Activated CD4-positive, alpha-beta T cell treated with anti-CD3 and anti-CD28 coated beads, Interleukin-2, amount 50 U/mL, for 16 hours (primary cell): Measurements from ENCODE around the gene CDH22.

Source experiments
- DNase-seq: peaks from one replicate; pipeline ENCODE4 v3.0.0-alpha.2; 2020

CDH22 gene

DNA sequence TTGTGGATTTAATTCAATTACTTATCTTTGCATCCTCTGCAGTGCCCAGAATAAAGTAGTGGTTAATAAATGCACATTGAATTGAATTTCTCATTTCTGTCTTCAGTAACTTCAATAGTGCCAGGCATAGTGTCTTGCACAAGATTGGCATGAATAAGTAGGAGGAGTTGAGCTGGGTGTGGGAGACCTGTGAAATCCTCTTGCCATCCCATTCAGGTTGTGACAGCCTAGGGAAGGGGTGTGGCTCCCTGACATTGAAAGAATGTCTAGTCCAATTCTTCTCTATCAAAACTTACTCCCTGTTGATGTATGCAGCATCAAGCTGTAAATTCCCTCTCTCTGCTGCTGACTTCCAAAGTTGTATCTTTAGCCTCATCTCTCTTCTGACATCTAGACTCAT lies 73.2 kb downstream of the CDH22 start:
- no peak for DNase-seq

DNA sequence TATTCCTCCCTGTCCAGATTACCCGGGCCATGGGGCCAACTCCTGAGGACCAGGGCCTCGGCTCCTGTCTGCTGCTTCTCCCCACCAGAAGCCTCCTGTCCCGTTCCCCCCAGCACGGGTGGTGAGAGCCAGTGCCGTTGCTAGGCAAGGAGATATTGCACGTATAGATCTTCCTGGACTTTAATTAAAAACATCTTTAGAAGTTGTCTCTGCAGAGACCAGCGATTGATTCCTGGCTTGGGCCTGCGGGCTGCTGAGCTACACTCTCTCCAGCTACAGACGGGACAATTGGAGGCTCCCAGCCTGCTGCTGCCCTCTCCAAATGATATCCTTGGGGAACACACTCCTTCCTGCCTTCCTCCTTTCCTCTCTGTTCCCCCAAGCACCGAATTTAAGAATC lies 74.6 kb downstream of the CDH22 start:
- DNase-seq: no peak

DNA sequence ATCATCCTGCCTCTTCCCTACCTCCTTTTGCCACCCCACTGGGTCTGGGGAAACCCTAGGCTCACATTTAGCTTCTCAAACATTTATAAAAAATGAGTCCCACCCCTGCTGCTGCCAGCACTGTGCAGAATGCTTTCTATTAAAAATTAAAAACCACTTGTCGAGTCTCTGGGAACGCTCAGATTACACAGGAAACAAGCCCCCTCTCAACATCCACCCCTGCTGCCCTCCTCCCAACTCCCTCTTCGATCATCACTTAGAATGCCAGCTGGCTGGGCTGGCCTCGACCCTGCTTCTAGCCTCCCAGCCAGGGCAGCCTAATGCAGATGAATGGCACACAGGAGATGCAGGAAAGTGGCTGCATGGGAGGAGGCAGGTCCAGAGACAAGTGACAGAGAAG lies 75.8 kb downstream of the CDH22 start:
- DNase-seq: no peak

DNA sequence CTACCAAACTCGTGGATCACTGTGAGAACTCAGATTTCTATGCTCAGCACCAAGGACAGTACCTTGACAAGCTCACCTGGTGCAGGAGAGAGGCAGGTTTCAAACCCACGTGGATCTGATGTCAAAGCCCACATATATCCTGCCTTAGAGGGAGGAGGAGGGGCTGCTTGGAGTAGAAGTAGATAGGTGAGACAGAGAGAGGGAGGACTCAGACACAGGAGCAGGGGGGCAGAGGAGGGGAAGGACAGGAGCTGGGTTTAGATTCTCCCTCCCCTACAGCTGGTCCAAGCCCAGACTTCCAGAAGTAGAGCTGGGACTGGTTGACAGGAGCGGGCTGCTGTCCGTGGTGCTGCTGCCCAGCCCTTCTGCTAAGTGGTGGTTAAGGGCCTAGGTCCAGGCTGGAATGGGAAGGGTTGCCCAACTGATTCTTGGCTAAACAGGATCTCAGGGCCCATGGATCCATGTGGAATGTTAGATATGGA lies 77.5 kb downstream of the CDH22 start:
- DNase-seq: no peak

DNA sequence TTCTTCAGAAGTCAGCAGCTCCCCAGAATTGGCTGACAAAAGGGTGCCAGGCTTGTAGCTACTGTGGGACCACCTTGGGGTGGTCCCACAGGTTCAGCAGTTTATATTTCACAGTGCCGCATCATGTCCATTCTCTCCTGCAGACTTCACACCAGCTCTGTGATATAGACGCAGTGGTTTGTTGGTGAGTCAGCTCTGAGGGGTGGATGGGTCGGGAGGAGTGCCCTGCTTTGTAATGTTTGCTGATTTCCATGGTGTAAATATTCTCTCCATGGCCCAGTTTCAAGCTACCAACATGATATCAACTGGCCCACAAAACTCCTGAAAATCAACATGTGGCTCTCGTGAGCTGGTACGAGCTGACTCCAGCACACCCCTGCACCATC lies 78.2 kb downstream of the CDH22 start:
- DNase-seq: no peak

DNA sequence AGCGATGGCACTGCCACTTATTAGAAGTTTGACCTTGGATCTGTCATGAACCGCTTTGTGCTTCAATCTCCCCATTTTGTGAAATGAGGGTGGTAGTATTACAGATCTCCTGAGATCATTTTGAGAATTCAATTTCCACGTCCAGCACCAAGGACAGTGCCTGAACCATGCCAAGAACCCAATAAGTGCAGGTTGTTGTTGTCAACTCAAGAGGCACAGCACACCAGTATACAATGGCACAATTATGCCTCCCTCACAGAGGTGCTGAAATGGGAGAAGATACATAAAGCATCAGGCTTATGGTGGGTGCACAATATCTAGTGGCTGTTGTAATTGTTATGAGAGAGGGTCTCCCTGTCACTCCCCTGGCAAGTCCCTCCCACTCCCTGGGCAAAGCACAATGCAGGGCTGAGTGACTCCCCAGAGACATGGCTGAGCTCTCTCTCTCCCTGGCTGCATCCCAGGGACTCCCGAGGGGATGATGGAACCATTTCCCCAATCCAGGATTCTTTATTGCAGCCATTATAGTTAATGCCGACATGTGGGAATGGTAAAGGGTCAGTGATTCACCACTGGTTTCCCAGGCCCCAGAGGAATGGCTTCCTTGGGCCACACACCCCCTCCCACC lies 78.7 kb downstream of the CDH22 start:
- no peak for DNase-seq

DNA sequence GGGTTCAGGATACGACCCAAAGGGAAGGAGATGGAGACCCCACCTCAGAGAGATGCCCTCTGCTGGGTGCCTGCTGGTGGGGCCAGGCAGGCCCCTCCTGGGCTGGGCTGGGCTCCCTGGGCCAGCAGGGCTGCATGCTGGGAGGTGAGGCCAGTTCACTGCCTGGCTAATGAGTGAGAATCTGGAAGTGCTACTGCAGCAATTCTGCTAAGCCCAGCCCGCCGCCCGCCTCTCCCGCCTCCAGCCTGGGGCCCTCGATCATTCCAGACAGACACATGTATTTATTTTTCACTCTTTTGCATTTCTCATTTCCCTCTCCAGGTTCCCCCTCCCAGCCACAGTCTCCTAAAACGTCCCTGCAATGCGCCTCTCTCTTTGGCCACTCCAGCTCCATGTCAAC lies 79.6 kb downstream of the CDH22 start:
- no peak for DNase-seq

DNA sequence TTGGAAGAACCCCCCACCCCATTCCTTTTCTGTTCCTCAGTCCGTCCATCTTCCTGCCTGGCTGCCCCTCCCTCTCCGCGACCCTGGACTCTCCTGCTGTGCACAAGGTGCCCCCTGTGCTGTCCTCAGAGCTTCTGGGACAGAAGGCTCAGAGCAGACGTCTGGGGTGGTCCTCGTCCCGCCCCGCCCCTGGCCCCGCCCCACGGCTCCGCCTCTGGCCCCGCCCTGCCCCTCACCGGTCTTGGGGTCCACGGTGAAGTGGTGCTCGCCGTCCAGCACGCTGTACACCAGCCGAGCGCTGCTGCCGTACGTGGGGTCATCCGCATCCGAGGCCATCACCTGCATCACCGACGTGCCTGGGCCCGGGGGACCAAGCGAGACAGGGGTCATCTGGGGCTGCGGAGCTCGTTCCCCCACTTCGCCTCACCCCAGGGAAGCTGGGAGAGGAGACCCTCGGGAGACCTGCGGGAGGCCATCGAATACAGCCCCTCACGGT lies 81.0 kb downstream of the CDH22 start:
- DNase-seq: no peak

DNA sequence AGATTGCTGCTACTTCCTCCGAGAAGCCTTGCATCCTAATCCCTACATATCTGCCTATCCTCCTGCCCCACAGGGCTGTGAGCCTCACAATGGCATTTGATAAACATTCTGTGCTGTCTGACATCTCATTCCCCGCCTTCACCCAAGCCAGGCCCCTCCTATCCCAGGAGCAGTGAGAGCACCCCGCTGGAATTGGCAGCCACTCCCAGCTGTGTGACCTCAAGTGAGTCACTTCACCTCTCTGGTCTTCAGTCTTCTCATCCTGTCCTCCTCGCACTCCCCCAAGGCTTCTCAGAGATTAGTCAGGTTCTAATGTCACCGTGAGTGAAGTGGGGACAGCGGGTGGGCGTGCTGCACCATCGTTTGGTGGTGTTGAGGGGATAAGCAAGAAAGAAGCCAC lies 81.7 kb downstream of the CDH22 start:
- DNase-seq: no peak

DNA sequence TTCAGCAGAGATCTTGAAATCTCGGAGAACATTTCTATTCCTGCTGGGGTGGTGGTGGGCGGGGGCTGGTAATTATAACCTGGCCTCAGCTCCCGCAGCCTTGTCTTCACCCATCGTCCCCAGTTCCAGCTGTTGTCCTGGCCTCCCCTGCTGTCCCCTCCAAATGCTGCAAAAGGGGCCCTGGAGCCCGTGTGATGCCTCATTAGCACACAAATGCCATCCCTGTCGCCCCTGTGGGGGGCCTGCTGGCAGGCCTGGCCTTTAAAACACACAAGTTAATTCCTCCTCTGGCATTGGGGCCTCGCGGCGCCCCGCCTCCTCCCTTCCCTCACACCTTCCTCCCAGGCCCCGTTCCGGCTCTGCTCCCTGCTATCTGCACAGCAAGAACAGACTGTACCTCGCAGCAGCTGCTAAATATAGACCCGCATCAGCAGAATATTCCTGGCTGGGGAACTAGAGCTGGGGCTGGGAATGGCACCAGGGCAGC lies 85.7 kb downstream of the CDH22 start:
- DNase-seq: no peak

DNA sequence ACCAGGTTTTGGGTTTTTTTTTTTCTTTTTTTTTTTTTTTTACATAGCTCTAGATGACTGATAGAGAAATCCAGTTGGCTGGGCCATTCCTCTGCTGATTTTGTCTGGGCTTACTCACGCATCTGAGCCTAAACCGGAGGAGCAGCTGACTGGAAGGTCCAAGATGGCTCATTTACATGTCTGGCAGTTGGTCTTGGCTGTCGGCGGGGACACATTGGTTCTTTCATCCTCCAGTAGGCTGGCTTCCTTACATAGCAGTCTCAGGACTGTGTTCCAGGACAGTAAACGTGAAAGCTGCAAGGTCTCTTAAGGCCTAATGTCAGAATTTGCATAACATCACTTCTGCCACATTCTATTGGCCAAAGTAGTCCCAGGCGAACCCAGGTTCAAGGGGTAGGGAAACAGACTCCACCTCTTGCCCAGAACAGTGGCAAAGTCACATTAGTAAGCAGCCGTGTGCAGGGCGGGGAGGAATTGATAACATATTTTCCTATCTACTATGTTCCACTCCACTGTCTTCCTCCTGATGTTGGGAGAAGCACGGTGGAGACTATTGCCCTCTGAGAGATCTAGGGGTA lies 87.0 kb downstream of the CDH22 start:
- no peak for DNase-seq

DNA sequence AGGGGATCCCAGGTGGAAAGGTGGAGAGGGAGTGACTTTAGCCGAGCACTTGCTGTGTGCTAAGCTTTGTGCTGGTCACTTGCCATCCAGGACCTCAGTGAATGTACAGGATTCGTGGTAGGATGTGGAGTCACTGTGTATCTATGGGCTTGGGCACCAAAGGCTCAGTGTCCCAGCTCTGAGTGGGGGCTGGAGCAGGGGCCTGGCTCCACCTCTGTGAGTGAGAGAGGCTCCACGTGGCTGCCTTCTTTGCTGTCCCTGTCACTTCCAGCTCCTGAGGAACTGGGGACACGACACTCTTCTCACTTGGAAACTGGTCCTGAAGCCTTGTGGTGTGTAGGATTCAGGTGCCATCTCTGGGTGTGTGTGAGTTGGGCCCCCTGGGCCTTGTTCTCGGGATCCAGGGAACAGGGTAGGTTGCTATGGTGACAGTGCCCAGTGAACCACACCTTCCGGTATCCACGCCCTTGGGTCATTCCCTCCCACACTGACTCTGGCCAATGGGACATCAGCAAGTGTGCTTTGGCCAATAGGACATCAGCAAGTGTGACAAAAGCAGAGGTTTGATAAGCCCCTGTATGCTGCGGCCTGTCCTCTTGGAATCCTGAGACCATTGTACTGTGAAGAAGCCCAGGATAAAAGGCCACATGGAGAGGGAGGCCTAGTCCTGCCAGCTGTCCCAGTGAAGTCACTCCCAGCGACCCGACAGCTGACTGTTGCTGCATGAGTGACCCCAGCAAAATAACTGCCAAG lies 87.7 kb downstream of the CDH22 start:
- DNase-seq: no peak

DNA sequence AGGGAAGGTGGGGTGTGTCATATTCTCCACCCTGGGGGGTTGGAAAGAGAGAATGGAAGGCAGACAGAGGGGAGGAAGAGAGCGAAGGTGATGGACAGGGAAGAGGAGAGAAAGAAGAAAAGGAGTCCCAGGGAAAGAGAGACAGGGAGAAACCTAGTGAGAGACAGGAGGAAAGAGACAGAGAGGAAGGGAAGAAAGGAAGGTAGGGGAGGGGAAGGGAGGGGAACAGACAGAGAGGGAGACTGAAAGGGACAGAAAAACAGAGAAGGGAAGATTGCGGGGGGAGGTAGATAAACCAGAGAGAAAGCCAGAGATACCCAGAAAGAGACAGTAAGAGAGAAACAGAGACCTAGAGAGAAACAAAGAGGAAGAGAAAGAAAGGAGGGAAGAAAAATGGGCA lies 88.4 kb downstream of the CDH22 start:
- no peak for DNase-seq

DNA sequence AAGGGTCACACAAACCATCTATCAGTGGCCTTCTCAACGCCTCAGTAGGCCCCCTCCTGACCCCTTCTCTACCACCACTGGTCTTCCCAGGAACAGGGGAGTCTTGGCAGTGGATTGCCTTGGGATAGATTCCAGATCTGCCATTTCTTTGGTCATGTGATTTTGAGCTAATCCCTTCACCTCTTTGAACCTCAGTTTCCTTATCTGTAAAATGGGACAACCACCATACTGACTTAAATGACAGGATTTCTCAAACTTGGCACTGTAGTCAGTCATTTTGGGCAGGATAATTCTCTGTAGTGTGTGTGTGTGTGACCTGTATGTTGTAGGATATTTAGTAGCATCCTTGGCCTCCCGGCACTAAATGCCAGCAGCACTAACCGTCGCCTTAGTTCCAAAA lies 89.1 kb downstream of the CDH22 start:
- DNase-seq: no peak

DNA sequence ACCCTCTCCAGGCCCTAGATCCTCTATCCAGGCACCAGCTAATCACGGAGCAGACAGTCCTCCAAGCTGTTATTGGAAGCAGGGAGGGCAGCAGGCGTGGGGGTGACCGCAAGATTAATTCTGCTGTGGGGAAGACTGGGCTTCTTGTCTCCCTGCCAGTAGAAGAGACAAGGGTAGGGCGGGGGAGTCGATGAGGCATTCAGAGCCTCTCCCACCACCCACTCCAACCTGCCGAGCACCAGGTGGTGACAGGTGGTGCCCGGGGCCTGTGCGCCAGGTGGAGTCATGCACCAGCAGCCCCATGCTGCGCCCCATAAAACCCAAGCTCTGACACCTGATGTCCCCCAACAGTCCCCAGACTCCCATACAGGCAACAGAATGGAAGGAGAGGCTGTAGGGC lies 89.6 kb downstream of the CDH22 start:
- DNase-seq: no peak

DNA sequence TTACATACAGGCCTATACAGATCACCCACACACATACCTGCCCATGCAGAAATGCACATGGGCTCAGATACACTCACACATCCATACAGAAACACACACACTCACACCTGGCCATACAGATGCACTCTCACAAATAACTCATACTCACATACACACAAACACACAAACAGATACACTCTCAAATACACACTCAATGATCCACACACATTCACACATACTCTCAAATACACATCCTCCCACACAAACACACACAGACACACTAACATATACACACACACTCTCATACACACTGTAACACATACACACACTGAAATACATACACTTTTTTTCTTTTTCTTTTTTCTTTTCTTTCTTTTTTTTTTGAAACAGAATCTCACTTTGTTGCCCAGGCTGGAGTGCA lies 90.7 kb downstream of the CDH22 start:
- no peak for DNase-seq

DNA sequence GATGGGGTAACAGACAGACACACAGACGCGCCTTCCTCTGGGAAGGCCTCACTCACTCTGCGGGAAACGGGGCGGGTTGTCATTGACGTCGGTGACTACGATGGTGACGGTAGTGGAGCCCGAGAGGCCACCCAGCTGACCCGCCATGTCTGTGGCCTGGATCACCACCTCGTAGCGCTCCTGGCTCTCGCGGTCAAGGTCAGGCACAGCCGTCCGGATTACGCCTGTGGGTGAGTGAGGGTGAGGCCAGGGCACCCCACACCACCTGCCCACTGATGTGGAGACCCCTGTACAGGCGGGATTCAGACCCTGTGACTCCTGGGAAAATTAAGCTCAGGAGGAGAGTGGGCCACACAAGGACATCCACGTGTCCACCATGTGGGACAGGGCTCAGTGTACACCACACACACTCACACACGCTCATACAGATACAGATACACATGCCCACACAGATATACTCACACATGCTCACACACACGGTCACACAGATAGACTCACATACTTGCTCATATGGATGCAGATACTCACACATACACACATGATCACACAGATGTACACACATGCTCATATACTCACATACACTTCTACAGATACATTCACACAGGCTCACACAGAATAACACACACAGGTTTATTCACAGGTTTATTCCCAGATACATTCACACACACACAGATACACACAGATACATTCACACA lies 91.4 kb downstream of the CDH22 start:
- no peak for DNase-seq

DNA sequence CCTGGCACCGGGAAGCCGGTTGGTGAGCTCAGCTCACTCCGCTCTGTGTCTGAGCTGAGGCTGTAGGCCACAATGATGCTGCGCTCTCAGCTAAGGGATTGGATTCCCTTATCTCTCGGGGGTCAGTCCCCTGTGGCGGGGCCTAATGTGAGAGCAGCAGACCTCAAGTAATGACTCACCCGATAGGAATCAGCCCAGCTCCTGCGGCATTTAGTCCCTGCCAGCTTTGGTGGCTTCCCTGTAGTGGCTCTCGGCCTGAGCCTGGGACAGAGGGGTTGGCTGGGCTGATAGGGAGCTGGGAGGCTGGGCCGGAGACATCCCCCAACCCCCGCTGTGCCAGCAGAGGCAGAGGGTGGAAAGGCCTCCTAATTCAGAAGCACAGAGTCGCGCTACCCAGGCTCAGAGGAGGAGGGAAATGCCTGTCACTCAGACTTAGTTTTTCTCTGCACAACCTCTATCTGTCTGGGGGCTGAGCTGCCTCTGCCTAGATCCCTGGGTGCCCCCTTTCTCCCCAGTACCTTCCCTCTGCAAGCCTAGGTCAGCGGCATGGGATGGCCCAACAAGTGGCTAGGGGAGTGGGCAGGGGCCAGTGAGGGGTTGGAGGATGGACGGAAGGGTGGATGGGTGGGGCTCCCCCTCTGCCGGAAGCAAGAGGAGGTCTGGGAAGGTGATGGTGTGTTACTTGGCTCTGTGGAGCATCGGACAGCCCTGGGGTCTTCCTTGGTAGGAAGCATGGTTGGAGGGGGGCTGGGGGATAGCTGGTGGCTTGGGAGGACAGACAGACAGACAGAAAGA lies 92.2 kb downstream of the CDH22 start:
- DNase-seq: no peak

DNA sequence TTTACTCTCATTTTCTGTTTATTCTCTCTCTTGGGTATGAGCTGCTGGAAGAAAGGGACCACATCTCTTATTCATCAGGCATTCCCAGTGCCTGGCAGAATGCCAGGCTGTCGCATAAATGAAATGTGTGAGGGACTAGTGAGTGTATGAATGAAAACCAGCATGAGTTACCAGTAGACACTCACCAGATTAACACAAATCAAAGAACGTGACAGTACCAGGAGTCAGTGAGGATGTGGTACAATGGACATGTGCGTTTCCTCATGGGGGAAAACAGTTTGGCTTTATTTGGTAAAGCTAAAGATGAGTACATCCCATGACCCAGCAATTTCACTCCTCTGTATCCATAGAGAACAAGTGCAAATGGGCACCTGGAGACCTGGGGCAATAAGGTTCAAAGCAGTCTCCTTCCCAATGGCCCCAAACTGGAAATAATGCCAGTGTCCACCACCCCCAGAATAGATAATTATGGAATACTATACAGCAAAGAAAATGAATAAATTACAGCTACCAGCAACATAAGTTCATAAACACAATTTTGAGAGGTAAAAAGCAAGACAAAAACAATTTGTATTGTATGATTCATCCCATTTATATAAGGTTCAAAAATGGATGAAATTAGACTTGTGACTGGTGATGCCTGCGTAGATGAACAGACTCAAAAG lies 93.3 kb downstream of the CDH22 start:
- no peak for DNase-seq

DNA sequence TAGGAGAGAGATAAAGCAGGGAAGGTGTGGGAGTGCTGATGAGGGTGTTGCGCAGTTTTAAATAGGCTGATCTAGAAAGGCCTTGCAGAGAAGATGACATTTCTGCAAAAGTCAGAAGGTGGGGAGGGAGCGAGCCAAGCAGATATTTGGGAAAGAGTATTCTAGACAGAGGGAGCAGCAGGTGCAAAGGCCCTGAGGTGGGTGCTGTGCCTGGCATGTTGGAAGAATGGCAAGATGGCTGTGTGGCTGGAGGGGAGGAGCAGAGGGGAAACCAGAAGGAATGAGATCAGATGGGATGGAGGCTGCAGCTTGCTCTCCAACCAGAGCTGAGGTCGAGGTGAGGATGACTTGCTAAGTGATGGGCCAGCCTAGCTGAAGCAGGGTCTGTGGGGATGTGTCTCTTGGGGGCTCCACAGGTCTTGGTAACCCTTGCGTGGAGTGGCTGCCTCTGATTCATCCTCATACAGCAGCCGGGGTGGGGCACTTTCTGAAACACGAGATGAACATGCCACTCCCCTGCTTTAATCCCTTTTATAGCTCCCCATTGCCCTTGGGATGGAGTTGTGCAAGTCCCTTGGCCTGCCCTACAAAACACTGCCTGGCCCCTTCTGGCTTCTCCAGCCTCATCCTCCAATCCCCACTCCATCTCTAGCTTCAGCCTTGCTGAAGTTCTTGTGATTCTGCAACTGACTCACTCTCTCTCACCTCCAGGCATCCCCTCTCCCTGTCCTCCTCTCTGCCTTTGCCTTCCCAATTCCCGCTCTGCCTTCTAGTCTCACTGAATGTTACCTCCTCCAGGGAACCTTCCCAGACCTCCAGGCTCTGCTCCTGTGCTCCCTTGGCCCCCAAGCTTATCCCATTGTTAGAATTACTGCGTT lies 94.1 kb downstream of the CDH22 start:
- no peak for DNase-seq

DNA sequence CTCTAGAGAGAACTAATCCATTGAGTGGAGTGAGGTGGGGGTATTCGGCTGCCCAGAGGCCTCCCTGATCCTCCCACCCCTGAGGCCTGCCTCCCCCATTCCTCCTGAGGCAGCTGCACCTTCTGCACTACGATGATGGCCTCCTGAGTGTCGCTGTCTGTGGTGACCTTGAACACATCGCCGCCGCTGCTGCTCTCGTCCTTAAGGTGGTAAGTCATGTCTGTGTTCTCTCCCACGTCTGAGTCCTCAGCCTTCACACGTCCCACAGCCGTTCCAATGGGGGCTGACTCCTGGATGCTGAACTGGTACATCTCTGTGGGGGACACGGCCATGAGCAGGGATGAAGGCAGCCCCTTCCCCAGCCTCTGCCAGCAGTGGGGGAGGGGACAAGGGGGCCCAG lies 95.4 kb downstream of the CDH22 start:
- DNase-seq: no peak
